ENCODE measurements around the gene PBX4. TPM values are rescaled to one million over a fixed set of nuclear protein-coding genes. Genes with fewer than 3 reads are reported as not detected.

The PBX4 gene
- total and polyA plus RNA-seq, 4 donors, result 4.3 to 13.6 (median 8.4) TPM

- 91% methylated on average over 4 of the region's 7 CpGs for WGBS (ENCODE audit: insufficient coverage)
- Histone ChIP-seq H3K27me3 (ENCODE audit: control insufficient read depth, insufficient read depth, low read length) (no peaks in the 10 kb centered on the region), H3K9me3 (ENCODE audit: control insufficient read depth, insufficient read depth, low read length) (no peaks in the 10 kb centered on the region), H3K36me3 (ENCODE audit: control insufficient read depth, insufficient read depth, low read length) (peaks cover 62% of the 10 kb centered on the region), H3K27ac (ENCODE audit: low read depth, low read length) (no peak overlapping the region), H3K4me3 (ENCODE audit: low read depth, low read length) (no peak overlapping the region), H3K4me1 (ENCODE audit: control insufficient read depth, insufficient read depth, low read length) (peaks cover 32% of the 10 kb centered on the region)
- DNase-seq (ENCODE audit: low read depth in 4 of 6, low spot score in 6 of 6), result no peak
Observed at GRCh38 chr19:19524053-19524452, 94.4 kb downstream of the PBX4 start.

- H3K27ac ChIP-seq (ENCODE audit: low read depth, low read length), result no peak overlapping the region
- peaks cover 26% of the 10 kb centered on the region for H3K4me1 ChIP-seq (ENCODE audit: control insufficient read depth, insufficient read depth, low read length)
- H3K4me3 ChIP-seq (ENCODE audit: low read depth, low read length), result no peak overlapping the region
- no peaks in the 10 kb centered on the region for H3K9me3 ChIP-seq (ENCODE audit: control insufficient read depth, insufficient read depth, low read length)
- DNase-seq (ENCODE audit: low read depth in 4 of 6, low spot score in 6 of 6), result no peak
- peaks cover 61% of the 10 kb centered on the region for H3K36me3 ChIP-seq (ENCODE audit: control insufficient read depth, insufficient read depth, low read length)
- WGBS (ENCODE audit: insufficient coverage), result 93% methylated on average over 2 of the region's 3 CpGs
- H3K27me3 ChIP-seq (ENCODE audit: control insufficient read depth, insufficient read depth, low read length), result no peaks in the 10 kb centered on the region
Observed at GRCh38 chr19:19523177-19523576, 95.3 kb downstream of the PBX4 start.

- Histone ChIP-seq H3K4me1 (ENCODE audit: control insufficient read depth, insufficient read depth, low read length) (peaks cover 34% of the 10 kb centered on the region), H3K4me3 (ENCODE audit: low read depth, low read length) (no peak overlapping the region), H3K27ac (ENCODE audit: low read depth, low read length) (no peak overlapping the region), H3K9me3 (ENCODE audit: control insufficient read depth, insufficient read depth, low read length) (no peaks in the 10 kb centered on the region), H3K36me3 (ENCODE audit: control insufficient read depth, insufficient read depth, low read length) (peaks cover 44% of the 10 kb centered on the region), H3K27me3 (ENCODE audit: control insufficient read depth, insufficient read depth, low read length) (no peaks in the 10 kb centered on the region)
- DNase-seq (ENCODE audit: low read depth in 4 of 6, low spot score in 6 of 6), result no peak
- 40% methylated on average over 1 of the region's 6 CpGs for WGBS (ENCODE audit: insufficient coverage)
Observed at GRCh38 chr19:19520989-19521388, 97.5 kb downstream of the PBX4 start.

GRCh38 chr19:19517235-19517619 is 101.3 kb downstream of the PBX4 start:
- Histone ChIP-seq H3K27me3 (ENCODE audit: control insufficient read depth, insufficient read depth, low read length) (no peaks in the 10 kb centered on the region), H3K27ac (ENCODE audit: low read depth, low read length) (no peak overlapping the region), H3K9me3 (ENCODE audit: control insufficient read depth, insufficient read depth, low read length) (no peaks in the 10 kb centered on the region), H3K4me1 (ENCODE audit: control insufficient read depth, insufficient read depth, low read length) (peaks cover 51% of the 10 kb centered on the region), H3K36me3 (ENCODE audit: control insufficient read depth, insufficient read depth, low read length) (peaks cover 32% of the 10 kb centered on the region), H3K4me3 (ENCODE audit: low read depth, low read length) (peak overlapping the region; percentile 91)
- 100% methylated on average over 3 of the region's 10 CpGs for WGBS (ENCODE audit: insufficient coverage)
- DNase-seq (ENCODE audit: low read depth in 4 of 6, low spot score in 6 of 6), result no peak

GRCh38 chr19:19515642-19516519 is 102.6 kb downstream of the PBX4 start, which contains the start of gene NDUFA13:
Gene NDUFA13, plus strand, starts transcription at chr19:19516225. Its CDS starts 14 bp downstream, at chr19:19516239.
- Histone ChIP-seq H3K9me3 (ENCODE audit: control insufficient read depth, insufficient read depth, low read length) (no peaks in the 10 kb centered on the region), H3K4me1 (ENCODE audit: control insufficient read depth, insufficient read depth, low read length) (peaks cover 51% of the 10 kb centered on the region), H3K27ac (ENCODE audit: low read depth, low read length) (peak within 1 kb of the TSS; percentile 83), H3K36me3 (ENCODE audit: control insufficient read depth, insufficient read depth, low read length) (peaks cover 28% of the 10 kb centered on the region), H3K27me3 (ENCODE audit: control insufficient read depth, insufficient read depth, low read length) (no peaks in the 10 kb centered on the region), H3K4me3 (ENCODE audit: low read depth, low read length) (peak within 1 kb of the TSS; percentile 91)
- 7% methylated on average over 61 of the region's 61 CpGs for WGBS (ENCODE audit: insufficient coverage)
- peak; percentile 88 to 98 (median 92) for DNase-seq (ENCODE audit: low read depth in 4 of 6, low spot score in 6 of 6)

- no peaks in the 10 kb centered on the region for H3K27me3 ChIP-seq (ENCODE audit: control insufficient read depth, insufficient read depth, low read length)
- H3K4me3 ChIP-seq (ENCODE audit: low read depth, low read length), result peak within 1 kb of the TSS; percentile 91
- peaks cover 25% of the 10 kb centered on the region for H3K36me3 ChIP-seq (ENCODE audit: control insufficient read depth, insufficient read depth, low read length)
- 76% methylated on average over 74 of the region's 74 CpGs for WGBS (ENCODE audit: insufficient coverage)
- DNase-seq (ENCODE audit: low read depth in 4 of 6, low spot score in 6 of 6), result no peak
- peak within 1 kb of the TSS; percentile 83 for H3K27ac ChIP-seq (ENCODE audit: low read depth, low read length)
- H3K4me1 ChIP-seq (ENCODE audit: control insufficient read depth, insufficient read depth, low read length), result peaks cover 51% of the 10 kb centered on the region
- no peaks in the 10 kb centered on the region for H3K9me3 ChIP-seq (ENCODE audit: control insufficient read depth, insufficient read depth, low read length)
Observed at GRCh38 chr19:19514881-19515641, 103.4 kb downstream of the PBX4 start, which contains the start of gene TSSK6. Gene TSSK6, minus strand, starts transcription at chr19:19515548. Its CDS starts 121 bp downstream, at chr19:19515427.

GRCh38 chr19:19514215-19514657 is 104.3 kb downstream of the PBX4 start:
- DNase-seq (ENCODE audit: low read depth in 4 of 6, low spot score in 6 of 6), result peak in 5 of 6 donors; percentile 51 to 97 (median 69)
- 7% methylated on average over 46 of the region's 46 CpGs for WGBS (ENCODE audit: insufficient coverage)
- Histone ChIP-seq H3K36me3 (ENCODE audit: control insufficient read depth, insufficient read depth, low read length) (peaks cover 17% of the 10 kb centered on the region), H3K27me3 (ENCODE audit: control insufficient read depth, insufficient read depth, low read length) (no peaks in the 10 kb centered on the region), H3K27ac (ENCODE audit: low read depth, low read length) (peak overlapping the region; percentile 36), H3K4me3 (ENCODE audit: low read depth, low read length) (peak overlapping the region; percentile 35), H3K4me1 (ENCODE audit: control insufficient read depth, insufficient read depth, low read length) (peaks cover 45% of the 10 kb centered on the region), H3K9me3 (ENCODE audit: control insufficient read depth, insufficient read depth, low read length) (no peaks in the 10 kb centered on the region)

GRCh38 chr19:19513682-19514081 is 104.8 kb downstream of the PBX4 start:
- Histone ChIP-seq H3K27ac (ENCODE audit: low read depth, low read length) (no peak overlapping the region), H3K4me1 (ENCODE audit: control insufficient read depth, insufficient read depth, low read length) (peaks cover 42% of the 10 kb centered on the region), H3K27me3 (ENCODE audit: control insufficient read depth, insufficient read depth, low read length) (no peaks in the 10 kb centered on the region), H3K9me3 (ENCODE audit: control insufficient read depth, insufficient read depth, low read length) (no peaks in the 10 kb centered on the region), H3K4me3 (ENCODE audit: low read depth, low read length) (peak overlapping the region; percentile 35), H3K36me3 (ENCODE audit: control insufficient read depth, insufficient read depth, low read length) (peaks cover 13% of the 10 kb centered on the region)
- DNase-seq (ENCODE audit: low read depth in 4 of 6, low spot score in 6 of 6), result no peak
- 84% methylated on average over 17 of the region's 17 CpGs for WGBS (ENCODE audit: insufficient coverage)
